Left kidney (tissue), 8 donors: ENCODE measurements around the gene SMARCAD1. TPM values are rescaled to one million over a fixed set of nuclear protein-coding genes. Genes with fewer than 3 reads are reported as not detected.

Source experiments
- DNase-seq: peaks from one replicate; pipeline ENCODE4 v3.0.0-alpha.2; 2013
- long read RNA-seq, 8 donors: transcript quantifications; one replicate each; lab custom pipeline, GENCODE V29; 2026
- polyA plus RNA-seq: library from polyadenylated mRNA; unstranded; fragments of 120-200 nt; gene quantifications from one replicate; pipeline ENCODE4 v1.2.1, GENCODE V29; 2013; ENCODE audit not compliant: insufficient read length

The SMARCAD1 gene, protein sequence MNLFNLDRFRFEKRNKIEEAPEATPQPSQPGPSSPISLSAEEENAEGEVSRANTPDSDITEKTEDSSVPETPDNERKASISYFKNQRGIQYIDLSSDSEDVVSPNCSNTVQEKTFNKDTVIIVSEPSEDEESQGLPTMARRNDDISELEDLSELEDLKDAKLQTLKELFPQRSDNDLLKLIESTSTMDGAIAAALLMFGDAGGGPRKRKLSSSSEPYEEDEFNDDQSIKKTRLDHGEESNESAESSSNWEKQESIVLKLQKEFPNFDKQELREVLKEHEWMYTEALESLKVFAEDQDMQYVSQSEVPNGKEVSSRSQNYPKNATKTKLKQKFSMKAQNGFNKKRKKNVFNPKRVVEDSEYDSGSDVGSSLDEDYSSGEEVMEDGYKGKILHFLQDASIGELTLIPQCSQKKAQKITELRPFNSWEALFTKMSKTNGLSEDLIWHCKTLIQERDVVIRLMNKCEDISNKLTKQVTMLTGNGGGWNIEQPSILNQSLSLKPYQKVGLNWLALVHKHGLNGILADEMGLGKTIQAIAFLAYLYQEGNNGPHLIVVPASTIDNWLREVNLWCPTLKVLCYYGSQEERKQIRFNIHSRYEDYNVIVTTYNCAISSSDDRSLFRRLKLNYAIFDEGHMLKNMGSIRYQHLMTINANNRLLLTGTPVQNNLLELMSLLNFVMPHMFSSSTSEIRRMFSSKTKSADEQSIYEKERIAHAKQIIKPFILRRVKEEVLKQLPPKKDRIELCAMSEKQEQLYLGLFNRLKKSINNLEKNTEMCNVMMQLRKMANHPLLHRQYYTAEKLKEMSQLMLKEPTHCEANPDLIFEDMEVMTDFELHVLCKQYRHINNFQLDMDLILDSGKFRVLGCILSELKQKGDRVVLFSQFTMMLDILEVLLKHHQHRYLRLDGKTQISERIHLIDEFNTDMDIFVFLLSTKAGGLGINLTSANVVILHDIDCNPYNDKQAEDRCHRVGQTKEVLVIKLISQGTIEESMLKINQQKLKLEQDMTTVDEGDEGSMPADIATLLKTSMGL
- polyA plus RNA-seq, result 72.0 TPM
- long read RNA-seq, donor 1, full-length matches to known transcripts, result 2 of 17 reads
- long read RNA-seq, donor 1, partial matches to known transcripts, result 15 of 17 reads
- long read RNA-seq, donor 1, other reads (novel, unspliced or antisense), result 0 of 17 reads
- long read RNA-seq, donor 2, full-length matches to known transcripts, result 2 of 2 reads
- long read RNA-seq, donor 2, partial matches to known transcripts, result 0 of 2 reads
- long read RNA-seq, donor 2, other reads (novel, unspliced or antisense), result 0 of 2 reads
- long read RNA-seq, donor 3, full-length matches to known transcripts, result 3 of 11 reads
- long read RNA-seq, donor 3, partial matches to known transcripts, result 8 of 11 reads
- long read RNA-seq, donor 3, other reads (novel, unspliced or antisense), result 0 of 11 reads
- long read RNA-seq, donor 4, result 0 reads
- long read RNA-seq, donor 5, full-length matches to known transcripts, result 5 of 5 reads
- long read RNA-seq, donor 5, partial matches to known transcripts, result 0 of 5 reads
- long read RNA-seq, donor 5, other reads (novel, unspliced or antisense), result 0 of 5 reads
- long read RNA-seq, donor 6, full-length matches to known transcripts, result 4 of 4 reads
- long read RNA-seq, donor 6, partial matches to known transcripts, result 0 of 4 reads
- long read RNA-seq, donor 6, other reads (novel, unspliced or antisense), result 0 of 4 reads
- long read RNA-seq, donor 7, result 0 reads
- long read RNA-seq, donor 8, result 0 reads

DNA sequence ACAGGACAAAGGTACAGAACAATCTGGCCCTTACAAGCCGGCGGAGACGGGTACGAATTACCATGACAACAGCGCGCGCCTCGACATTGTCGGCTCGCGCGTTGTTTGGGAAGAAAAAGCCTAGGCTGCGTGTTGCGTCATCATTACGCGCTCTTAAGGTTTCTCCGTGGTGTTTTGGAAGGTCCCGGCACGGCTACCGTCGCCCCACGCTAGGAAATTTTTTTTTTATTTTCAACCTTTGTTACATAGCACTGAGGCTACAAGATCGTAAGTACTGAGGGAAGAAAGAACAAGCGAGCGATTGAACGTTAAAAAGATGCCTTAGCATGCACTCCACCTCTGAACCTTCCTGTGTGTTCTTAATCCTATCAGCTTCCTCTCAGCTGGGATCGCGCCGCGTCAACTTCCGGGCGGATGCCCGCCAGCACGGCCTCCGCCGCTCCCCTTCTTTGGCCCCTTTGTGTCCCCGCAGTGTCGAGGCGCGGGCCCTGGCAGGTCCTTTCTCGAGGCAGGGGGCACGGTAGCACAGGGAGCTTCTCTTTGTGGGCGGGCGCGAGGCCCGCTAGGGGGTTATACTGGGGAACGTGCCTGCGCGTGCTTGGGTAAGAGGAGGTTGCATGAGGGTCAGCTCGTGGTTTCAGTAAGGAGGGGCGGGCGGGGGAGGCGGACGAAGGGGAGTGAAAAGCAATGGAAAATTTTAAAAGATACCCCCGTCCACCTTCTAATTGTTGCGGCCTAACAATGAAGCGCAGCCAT, at the start of gene SMARCAD1:
Gene SMARCAD1 (plus strand): TSS at position 397 of the 756 bp plus-strand sequence. CDS start 530 bp downstream, outside the sequence.
- peak; percentile 99 for DNase-seq

- DNase-seq, result no peak
These were observed 48.8 kb upstream of the SMARCAD1 start for GRCh38 chr4:94158883-94159282.

GRCh38 chr4:94159790-94160189, 47.9 kb upstream of the SMARCAD1 start:
- no peak for DNase-seq

DNA sequence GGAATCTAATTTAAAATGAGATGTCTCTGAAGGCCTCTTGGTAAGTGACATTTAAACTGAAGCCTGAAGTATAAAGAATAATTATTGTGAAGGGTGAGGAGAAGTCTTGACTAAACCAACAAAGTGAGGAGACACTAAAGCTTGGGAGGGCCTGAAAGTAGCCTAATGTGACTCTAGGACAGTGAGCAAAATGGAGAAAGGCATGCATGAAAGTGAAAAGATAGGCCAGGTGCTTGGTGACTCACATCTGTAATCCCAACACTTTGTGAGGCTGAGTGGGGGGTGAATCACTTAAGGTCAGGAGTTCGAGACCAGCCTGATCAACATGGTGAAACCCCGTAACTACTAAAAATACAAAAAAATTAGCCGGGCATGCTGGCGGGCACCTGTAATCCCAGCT, 46.9 kb upstream of the SMARCAD1 start:
- DNase-seq, result no peak

GRCh38 chr4:94165256-94165655, 42.4 kb upstream of the SMARCAD1 start:
- DNase-seq, result no peak

GRCh38 chr4:94168321-94168720, 39.3 kb upstream of the SMARCAD1 start:
- no peak for DNase-seq

GRCh38 chr4:94169803-94170372, 37.8 kb upstream of the SMARCAD1 start:
- DNase-seq, result no peak

DNA sequence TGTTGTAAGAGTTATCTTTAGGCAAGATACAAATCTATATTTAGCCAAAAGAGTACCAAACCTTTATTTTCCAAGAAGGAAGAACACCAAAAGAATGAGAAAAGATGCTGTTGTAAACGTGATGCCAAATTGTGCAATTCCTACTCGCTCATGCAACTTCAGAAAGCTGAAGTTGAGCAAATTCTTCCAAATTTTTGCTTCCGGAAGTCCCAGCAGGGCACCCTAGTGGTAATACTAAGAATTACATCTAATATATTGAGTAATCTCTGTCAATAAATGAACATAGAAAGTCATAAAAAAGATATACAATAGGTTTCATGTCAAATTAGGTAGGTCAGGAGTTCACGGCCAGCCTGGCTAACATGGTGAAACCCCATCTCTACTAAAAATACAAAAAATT, 36.0 kb upstream of the SMARCAD1 start:
- DNase-seq, result no peak

DNA sequence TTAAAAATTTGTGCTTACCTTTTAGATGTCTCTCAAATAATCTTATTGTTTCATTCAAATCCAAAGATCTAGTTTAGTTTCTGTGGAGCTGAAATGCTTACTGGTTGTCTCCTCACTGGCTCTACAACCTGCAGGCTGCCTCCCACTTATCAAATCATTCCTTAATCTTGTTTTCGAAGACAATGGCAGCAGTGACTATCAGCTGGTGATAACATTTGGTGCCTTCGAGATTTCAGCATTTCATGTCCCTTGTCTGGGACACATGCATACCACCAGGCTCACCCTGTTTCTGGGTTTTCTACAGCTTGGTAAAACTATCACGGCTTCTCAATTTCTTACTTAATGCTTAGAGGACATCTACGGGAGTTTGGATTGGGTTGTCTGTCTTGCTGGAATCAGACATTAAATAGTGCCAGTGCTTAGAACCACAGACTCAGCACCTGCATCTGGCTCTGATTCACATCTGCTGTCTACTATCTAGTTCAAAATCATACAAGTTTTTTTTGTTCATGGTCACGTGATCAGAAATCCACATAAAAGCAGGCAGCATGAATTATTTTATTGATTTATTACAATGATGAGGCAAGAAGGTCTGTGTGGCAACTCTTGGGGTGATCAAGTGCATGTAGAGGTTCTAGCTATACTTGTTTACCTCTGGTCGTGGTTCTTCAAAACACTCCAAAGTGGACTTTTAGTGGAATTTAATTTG, 32.0 kb upstream of the SMARCAD1 start:
- DNase-seq, result no peak

GRCh38 chr4:94177822-94178221, 29.8 kb upstream of the SMARCAD1 start:
- no peak for DNase-seq

- DNase-seq, result no peak
These were observed 25.9 kb upstream of the SMARCAD1 start for GRCh38 chr4:94181815-94182214.

- DNase-seq, result no peak
These were observed 4.9 kb upstream of the SMARCAD1 start for GRCh38 chr4:94202769-94203168.

DNA sequence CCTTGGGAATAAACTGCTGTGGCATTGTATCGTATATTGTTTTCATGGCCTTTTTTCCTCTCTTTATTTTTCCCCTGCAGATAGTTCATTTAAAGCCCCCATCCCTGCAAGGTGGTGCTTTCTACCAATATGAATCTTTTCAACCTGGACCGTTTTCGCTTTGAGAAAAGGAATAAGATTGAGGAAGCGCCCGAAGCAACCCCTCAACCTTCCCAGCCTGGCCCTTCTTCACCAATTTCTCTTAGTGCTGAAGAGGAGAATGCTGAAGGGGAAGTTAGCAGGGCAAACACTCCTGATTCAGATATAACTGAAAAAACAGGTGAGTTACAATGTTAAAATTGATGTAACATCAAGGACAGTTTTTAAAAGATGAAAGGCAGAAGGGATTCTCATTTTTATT, 601 bp downstream of the SMARCAD1 start:
- no peak for DNase-seq

GRCh38 chr4:94208918-94209317, 1.3 kb downstream of the SMARCAD1 start:
- no peak for DNase-seq

- no peak for DNase-seq
These were observed 4.2 kb downstream of the SMARCAD1 start for GRCh38 chr4:94211861-94212260.

DNA sequence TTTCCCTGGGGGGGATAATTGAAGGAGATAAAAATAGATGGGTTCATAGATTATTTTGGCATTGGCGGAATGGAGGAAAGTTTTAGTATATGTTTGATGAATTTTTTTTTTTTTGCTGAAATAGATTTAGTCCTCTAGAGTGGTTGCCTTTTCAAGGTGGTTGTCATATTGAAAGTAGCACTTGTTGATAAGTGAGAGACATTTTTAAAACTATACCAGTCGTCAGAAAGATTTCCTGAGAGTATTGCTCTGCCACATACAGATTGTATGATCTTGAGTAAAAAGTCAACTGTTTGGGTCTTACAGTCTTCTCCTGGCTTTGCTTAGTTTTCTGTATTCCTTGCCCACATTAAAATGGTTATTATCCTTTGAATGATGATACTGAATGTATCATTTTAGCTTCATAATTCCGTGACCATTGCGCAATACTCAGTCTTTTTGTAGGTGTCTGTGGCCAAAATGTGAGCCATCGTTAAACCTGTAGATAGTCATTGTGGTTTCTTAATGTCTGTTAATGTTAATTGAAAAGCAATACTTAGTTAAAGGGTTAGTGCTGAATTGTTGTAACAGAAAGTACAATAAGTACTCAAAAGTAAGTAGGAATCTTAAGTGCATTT, 7.1 kb downstream of the SMARCAD1 start:
- DNase-seq, result no peak

- no peak for DNase-seq
These were observed 8.7 kb downstream of the SMARCAD1 start for GRCh38 chr4:94216394-94216793.

GRCh38 chr4:94219402-94219801, 11.7 kb downstream of the SMARCAD1 start:
- no peak for DNase-seq

GRCh38 chr4:94221916-94222315, 14.3 kb downstream of the SMARCAD1 start:
- no peak for DNase-seq
